ENCODE results near the gene LAPTM5.

DNA sequence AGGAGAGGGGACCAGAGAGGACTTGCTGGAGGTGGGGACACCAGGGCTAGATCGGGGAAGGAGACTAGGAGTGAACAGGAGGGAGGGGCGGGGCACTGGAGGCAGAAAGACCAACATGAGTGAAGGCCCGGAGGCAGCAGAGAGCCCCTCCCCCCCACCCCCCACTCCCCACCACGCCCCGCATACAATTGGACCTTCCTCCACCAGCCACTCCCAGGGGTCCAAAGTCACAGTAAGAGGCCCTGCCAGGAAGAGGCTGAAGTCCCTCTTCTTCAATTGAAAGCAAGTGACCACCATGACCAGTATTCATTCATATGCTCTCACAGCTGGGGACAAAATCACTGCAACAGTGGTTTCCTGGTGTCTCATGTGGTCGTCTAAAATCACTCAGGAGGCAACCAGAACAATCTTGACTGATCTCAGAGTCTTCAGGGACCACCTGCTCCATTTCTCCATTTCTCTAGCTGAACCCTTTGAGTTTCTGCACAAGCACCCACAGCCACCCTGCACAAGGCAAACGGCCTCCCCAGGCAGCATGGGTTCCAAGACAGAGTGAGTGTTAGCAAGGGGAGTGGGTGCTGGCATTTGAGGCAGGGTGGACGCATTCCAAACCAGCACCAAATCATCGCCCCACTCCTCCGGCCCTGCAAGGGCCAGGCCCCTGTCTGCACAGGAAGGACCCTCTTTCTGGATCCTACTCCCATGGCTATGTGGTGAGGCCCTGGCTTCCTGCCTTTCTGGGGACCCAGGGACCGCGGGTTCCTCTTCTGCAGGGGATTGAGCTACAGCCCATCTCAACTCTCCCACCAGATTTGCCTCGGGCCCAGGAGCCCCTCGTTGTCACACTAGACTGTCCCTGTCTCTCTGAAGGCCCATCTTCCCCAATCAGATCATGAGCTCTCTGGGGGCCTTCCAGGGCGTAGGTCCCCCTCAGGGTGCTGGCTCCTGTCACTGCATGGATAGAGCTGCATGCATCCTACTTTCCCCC, 17.0 kb downstream of the LAPTM5 start:
- no peak for TF ChIP-seq POLR2AphosphoS5 (IDR thresholded peaks at IDR 0.05; ENCODE audit: low read depth, low read length)
- no peak for TF ChIP-seq REST (IDR thresholded peaks at IDR 0.05; ENCODE audit: insufficient read depth in 1 of 2, low read depth in 2 of 2, low read length in 2 of 2)
- no peak for TF ChIP-seq TAF1 (IDR thresholded peaks at IDR 0.05; ENCODE audit: borderline replicate concordance, insufficient read depth, low read length)
- no peak for TF ChIP-seq SIN3A (IDR thresholded peaks at IDR 0.05; ENCODE audit: borderline replicate concordance, insufficient read depth, low read length)
- TF ChIP-seq FOXP2 (optimal IDR thresholded peaks at IDR 0.05; ENCODE audit: borderline replicate concordance, extremely low read depth, extremely low read length, insufficient read depth), result no peak
